C4-2B (cell line): Measurements from ENCODE around the gene ZNF880.

Experiments
- CTCF ChIP-seq: fragments of 450-650 bp; conservative IDR thresholded peaks from 2 replicates; pipeline ENCODE4 v1.5.1; 2017; ENCODE audit warnings: mild to moderate bottlenecking
- ZFX ChIP-seq: fragments of 450-650 bp; IDR thresholded peaks from 2 replicates; pipeline ENCODE4 v1.6.1; 2017

- TF ChIP-seq CTCF (no peak; the same call in 1 of the 2 replicates), ZFX (no peak)
Observed at GRCh38 chr19:52351512-52351911, 18.2 kb upstream of the ZNF880 start.
